NOMO-1 (cell line): ENCODE results near the gene C12orf43.
A peak's percentile ranks its signal among the peaks of the same experiment; 100 is the strongest.
"Not testable (repeated sequence)": the region's sequence is repeated elsewhere in the genome, so short reads cannot be mapped to it uniquely, and the experiment has no call there.

Source experiments
- DNase-seq, 2 experiments: peaks; one replicate each; lab custom pipeline; 2025; ENCODE audit not compliant: unreplicated experiment in 2 of 2; lab: John Stamatoyannopoulos, UW

The C12orf43 gene, protein sequence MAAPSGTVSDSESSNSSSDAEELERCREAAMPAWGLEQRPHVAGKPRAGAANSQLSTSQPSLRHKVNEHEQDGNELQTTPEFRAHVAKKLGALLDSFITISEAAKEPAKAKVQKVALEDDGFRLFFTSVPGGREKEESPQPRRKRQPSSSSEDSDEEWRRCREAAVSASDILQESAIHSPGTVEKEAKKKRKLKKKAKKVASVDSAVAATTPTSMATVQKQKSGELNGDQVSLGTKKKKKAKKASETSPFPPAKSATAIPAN

DNA sequence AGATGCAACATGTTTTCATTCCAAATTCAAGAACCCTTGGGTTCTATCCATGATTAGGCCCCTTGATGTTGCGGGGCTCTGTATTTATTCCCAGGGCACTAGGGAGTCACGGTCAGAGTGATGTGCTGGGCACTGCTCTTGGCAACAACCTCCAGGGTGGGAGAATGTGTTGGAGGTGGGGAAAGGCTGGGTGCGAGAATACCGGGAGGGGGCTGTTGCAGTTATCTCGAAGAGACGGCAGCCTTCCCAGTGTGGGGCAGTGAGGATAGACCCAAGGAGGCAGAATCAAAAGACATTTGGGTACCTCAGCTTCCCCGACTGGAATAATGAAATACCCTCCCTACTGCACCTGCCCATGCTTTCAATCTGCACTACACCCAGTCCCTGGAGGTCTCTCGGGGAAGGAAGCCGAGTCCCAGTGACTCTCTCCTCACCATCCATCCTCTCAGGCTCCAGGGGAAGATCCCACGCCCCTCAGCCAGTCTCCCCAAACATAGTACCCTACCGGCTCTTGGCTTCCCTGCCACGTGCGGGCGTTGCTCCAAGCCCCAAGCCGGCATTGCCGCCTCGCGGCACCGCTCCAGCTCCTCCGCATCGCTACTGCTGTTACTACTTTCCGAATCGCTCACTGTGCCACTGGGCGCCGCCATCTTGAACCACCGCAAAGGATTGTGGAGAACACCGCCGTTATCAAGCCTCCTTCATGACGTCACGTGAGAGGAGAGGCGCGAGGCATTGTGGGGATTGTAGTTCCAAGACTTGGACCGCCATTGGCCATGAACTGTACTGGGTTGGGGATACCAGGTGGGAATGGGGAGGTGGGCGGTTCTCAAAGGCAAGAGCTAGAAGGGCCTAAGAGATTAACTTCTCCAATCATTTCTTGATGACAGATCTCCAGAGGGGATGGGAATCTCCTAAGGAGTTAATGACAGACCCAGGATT is at the start of gene C12orf43:
Gene C12orf43 (minus strand): TSS at position 663 of the 942 bp plus-strand sequence. CDS start 13 bp downstream, at position 650.
- peak; percentile 68 to 91 for DNase-seq

DNA sequence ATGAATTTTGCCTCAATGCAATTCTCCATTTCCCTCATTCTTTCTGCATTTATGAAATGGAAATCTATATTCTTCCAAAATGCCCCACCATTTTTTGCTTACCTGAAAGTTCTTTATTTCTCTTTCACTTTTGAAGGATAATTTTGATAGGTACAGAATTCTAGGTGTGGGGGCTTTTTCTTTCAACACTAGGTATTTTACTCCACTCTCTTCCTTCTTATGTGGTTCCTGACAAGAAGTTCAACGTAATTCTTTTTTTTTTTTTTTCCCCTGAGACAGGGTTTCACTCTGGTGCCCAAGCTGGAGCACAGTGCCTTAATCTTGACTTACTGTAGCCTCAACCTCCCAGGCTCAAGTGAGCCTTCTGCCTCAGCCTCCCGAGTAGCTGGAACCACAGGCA is 49.1 kb upstream of the C12orf43 start:
- no peak for DNase-seq

DNA sequence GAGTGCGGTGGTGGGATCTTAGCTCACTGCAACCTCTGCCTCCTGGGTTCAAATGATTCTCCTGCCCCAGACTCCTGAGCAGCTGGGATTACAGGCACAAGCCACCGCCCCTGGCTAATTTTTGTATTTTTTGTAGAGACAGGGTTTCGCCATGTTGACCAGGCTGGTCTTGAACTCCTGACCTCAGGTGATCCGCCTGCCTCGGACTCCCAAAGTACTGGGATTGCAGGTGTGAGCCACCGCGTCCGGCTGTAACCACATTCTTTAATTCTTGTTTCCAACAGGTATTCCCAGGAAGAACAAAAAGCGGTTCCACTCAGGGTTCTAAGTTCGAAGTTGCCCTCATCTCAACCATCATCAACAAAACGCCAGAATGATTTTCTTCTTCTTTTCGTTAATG is 48.3 kb upstream of the C12orf43 start:
- not testable (repeated sequence) for DNase-seq

DNA sequence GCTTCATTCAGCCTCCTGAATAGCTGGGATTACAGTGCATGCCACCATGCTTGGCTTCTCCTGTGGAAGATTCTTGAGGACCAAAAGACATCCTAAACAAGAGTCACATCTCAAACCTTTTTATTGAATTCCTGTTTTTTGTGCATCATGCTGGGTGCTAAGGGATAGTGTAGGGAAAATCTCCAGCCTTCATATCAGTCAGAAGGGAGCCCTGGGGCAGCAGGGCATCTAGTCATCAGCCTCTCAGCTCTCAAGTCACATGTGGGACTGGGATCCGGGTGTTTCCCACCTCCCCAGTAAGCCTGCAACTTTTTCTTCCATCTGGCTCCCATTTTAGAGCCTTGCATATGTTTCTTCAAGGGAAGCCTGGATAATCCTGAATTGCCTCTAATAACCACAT is 47.8 kb upstream of the C12orf43 start:
- DNase-seq: no peak

DNA sequence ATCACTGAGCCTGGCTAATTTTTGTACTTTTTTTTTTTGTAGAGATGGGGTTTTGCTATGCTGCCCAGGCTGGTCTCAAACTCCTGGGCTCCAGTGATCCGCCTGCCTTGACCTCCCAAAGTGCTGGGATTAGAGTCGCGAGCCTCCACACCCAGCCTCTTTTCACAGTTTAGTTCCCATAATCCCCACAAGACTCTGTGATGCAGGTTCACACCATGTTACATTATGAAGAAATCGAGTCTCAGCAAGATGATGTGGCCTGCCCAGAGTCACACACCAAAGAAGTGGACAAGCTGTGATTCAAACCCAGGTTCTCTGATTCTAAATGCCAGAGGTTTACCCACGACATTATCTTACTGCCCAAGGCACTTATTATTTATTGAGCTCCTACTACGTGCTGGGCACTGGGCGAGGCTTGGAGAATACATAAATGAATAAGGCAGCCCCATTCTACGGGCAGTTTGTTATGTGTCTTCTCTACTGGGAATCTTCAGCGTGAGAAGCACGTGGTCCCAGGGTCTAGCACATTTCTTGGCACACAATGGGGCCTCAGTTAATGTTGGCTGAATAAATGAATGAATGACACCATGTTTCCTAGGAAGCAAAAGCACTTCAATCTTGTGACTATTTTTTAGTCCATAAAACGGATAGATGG is 46.2 kb upstream of the C12orf43 start:
- no peak for DNase-seq

DNA sequence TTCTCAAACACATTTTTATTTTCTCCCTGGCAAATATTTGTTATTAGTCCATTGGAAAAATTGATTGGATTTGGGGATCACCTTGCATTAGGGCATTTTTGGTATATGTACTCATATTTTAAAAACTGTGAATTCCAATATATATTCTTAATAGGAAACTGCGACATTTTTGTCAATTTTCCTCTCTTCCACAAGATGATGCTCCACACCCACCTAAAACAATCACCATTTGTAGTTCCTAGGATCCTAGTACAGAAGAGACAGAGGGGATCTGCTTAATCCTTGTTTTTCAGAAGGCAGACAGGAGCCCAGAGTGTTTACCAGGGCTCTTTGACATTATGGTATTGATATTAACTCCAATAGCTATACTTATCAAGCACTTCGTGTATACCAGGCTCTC is 45.5 kb upstream of the C12orf43 start:
- peak; percentile 5 to 36 for DNase-seq

DNA sequence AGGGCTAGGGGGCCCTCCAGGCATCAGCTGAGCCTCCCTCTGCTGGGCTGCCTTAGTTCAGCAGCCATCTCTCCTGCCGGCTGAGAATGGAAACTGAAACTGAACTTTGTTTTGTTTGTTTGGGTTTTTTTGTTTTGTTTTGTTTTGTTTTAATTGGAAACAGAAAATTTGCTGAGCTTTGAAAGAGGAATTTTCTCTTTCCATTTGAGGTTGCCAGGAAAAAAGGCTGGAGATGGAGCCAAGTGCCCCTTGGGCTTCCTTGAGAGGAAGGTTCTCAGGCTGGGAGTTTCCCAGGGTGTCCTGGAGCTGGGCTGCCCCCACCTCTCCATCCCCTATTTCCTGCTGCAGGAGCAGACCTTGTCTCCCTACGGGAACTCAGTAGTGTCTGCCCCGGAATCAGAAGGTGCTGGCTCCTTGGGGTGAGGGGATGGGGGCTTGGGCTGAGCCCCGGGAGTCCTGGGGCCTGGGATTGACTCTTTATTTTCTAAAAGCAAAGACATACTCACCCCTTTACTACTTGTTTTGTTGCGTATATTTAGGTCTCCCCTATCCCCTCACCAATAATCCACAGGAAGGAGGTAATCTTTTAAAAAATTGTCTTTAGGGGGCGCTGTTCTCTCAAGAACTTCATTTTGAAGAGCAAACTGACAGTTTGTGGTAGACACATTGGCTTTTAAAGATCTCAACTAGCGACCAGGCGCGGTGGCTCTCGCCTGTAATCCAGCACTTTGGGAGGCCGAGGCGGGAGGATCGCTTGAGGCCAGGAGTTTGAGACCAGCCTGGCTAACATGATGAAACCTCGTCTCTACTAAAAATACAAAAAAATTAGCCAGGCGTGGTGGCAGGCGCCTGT is 44.1 kb upstream of the C12orf43 start:
- DNase-seq: peak; percentile 68 to 81

DNA sequence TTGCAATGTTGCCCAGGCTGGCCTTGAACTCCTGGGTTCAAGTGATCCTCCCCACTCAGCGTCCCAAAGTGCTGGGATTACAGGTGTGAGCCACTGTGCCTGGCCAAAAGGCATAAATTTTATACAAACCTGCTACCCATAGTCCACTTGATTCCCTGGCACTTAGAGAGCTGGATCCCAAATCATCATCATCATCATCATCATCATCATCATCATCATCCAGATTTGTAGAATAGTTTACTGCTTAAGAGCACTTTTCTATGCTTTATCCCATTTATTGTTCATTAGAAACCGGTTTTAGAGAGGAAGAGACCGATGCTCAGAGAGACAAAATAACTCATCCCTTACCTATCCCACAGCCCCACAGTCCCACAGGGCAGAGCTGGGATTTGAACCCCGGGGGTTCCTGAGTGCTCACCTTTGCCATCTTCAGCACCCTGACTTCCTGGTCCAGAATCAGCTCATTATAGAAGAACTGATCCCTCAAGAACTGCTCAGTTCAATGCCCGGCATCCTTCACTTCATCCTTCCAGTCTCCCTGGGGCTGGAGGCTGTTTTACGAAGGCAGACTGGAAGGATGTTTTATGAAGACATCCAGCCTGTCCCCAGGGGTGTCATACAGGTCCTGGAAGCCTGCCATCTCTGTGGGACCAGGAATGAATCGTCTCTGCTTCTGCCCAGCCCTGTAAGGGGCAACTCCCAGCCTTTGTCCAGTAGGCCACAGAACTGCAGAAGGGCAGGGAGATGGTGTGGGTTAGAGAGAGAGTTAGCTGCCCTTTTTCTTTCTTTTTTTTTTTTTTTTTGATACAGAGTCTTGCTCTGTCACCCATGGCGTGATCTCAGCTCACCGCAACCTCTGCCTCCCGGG is 43.0 kb upstream of the C12orf43 start:
- DNase-seq: no peak

DNA sequence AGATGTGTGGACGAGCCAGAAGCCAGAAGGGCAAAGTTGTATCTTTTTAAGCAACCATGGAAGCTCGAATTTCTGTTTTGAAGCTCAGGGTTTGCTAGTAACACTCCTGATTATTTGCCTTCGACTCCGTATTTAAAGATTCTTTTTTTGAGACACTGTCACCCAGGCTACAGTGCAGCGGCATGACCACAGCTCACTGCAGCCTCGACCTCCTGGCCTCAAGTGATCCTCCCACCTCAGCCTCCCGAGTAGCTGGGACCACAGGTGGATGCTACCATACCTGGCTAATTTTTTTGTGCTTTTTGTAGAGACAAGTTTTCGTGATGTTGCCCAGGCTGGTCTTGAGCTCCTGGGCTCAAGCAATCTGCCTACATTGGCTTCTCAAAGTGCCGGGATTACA is 41.5 kb upstream of the C12orf43 start:
- no peak for DNase-seq

DNA sequence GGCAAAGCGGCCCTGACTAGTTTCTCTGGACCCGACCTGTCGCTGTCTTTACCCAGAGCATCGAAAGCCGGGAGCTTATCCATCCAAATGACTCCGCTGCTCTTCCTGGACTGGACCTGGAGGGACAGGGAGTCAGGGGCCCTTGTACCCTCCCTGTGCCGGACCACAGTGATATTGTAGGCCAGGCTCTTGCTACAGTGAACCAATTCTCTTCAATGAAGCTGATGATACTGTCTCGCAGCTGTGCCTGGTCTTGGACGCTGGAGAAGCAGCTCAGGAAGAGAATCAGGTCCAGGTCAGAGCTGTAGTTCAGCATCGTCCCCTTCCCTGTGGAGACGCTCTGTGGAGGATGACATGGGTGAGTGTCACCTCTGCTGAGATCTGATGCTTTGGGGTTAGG is 37.4 kb upstream of the C12orf43 start:
- DNase-seq: no peak

DNA sequence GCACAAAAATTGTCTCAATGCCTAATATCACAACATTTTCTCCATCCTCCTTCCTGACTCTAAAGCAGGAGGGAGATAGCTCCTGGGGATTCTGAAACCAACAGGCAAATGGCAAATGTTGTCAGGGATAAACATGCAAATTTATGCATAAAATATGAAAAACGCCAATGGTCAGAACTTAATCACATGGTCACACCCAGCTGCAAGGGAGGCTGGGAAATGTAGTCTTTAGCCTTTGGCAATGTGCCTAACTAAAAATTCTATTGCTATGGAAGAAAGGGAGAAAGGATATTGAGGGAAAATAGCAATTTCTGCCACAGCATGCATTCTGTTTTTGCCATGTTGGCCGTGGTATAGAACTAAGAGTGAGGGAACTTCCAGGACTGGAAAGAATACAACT is 34.4 kb upstream of the C12orf43 start:
- no peak for DNase-seq

DNA sequence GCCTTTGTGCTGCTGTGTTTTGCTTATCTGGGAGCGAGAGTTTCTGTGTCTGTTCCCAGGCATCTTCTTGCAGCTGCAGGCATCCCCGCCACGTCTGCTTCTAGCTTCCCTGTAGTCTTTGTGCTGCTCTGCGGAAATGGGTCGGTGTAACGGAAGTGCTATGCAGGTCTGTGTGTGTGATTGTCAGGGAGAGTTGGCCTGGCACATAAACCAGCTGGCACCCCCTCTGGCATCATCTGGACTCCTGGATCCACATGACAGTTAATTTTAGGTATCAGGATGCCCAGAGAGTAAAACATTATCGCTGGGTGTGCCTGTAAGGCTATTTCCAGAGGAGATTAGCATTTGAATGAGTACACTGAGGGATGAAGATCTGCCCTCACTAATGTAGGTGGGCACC is 32.2 kb upstream of the C12orf43 start:
- no peak for DNase-seq

DNA sequence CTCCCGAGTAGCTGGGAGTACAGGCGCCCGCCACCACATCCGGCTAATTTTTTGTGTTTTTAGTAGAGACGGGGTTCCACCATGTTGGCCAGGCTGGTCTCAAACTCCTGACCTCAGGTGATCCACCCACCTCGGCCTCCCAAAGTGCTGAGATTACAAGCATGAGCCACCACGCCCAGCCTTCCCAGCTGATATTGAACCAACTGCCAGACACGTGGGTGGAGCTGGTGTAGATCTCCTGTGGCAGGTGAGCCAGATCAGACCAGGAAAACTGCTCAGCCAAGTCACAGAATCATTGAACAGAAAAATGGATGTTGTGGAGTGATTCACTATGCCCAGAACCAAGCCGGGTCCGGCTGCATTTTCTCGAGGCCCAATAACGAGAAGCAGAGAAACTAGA is 31.1 kb upstream of the C12orf43 start:
- DNase-seq: not testable (repeated sequence)

DNA sequence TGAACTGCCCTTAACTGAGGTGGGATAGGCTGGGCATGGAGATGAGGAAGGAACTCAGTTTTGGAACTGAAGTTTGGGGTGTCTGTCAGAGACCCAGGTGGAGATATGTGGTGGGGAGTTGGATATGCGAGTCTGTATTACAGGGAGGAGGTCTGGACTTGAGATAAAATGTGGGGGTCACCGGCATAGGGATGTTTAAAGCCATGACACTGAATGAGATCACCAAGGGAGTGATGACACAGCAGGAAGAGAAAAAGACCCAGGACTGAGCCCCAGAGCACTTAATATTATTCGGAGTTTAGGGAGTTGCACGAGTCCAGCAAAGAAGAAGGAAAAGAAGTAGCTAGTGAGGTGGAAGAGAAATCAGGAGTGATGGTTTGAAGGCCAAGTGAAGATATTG is 26.8 kb upstream of the C12orf43 start:
- no peak for DNase-seq

DNA sequence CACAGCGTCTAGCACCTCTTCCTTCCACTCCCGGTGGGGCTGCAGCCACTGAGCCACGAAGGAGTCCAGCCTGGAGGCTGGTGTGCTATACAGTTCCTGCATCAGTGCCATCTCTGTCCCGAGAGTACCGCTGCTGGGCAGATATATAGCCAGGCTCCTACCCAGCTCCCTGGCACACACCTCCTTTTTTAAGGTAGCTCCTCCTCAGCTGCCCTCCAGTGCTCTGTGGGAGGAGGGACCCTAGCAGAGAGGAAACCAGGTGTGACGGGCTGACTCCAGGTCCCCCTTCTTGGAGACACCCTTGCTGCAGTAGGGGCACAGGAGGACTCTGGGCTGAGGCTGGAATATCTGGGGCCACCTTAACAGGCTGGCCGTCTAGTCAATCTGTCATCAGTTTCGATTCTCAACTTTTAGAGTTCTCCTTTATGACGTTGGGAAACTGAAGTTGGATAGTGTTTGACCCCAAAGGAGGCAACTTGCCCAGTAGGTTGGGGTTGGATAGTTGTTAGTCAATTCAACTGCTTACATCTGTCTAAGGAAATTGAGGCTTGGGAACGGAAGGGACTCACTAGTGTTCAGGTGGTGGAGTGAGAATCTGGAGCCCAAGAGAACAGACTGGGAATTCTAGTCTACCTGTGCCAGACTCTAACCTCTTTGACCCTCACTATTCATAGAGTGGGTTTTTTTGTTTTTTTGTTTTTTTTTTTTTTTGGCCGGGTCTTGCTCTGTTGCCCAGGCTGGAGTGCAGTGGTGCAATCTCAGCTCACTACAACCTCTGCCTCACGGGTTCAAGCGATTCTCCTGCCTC is 22.8 kb upstream of the C12orf43 start, which contains the start of gene OASL:
Gene OASL (minus strand): TSS at position 386 of the 808 bp plus-strand sequence. CDS start 275 bp downstream, at position 111.
- DNase-seq: peak; percentile 75 to 85

DNA sequence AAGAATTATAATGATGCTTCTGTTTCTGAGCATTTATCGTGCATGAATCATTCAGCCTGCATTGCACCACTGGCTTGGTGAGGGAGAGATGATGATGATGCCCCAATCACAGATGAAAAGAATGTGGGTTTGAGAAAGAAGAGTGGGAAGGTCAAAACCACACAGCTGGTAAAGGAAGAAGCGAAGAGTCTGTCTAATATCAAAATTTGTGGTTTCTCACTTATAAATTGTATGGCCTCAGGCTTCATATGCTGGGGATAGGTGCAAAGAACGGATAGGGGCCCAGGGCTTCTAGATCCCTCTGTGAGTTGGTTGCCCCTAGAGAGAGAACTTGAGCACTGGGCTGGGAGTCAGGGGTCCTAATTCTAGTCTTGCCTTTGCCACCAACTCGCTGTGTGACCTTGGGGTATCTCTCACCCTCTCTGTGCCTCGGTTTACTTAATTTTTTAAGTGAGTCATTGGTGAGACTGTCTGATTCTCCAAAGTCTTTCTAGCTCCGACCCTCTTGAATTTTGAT is 20.6 kb upstream of the C12orf43 start:
- peak in 1 of 2 experiments; percentile 26 for DNase-seq

DNA sequence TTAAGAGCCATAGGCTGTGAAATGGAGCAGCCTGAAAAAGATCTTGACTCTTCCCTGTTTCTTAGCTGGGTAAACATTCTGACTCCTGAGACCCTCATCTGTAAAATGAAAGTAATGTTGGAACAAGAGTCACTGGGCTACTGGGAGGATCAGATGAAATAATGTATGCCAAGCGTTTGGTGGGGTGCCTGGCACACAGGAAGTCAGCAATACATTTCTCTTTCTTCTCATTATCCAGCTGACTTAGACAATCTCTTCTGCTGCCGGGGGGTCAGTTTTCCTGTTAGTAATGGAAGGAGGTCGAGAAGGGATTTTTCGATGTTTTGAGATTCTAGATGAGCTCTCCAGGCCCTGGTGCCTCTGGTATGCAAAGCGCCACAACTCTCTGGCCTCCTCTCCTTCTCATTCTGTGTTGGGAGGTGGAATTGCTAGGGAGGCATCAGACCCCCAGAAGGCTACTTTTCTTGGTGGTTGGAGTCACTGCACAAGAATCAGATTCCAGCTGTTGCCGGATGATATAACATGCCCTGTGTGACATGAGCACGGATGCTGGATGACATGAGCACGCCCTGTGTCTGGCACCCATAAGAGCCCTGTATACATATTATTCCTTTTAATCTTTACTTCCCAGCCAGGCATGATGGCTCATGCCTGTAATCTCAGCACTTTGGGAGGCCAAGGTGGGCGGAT is 18.5 kb upstream of the C12orf43 start:
- no peak for DNase-seq
